ENCODE results near the gene KAT6B.

KAT6B gene

DNA sequence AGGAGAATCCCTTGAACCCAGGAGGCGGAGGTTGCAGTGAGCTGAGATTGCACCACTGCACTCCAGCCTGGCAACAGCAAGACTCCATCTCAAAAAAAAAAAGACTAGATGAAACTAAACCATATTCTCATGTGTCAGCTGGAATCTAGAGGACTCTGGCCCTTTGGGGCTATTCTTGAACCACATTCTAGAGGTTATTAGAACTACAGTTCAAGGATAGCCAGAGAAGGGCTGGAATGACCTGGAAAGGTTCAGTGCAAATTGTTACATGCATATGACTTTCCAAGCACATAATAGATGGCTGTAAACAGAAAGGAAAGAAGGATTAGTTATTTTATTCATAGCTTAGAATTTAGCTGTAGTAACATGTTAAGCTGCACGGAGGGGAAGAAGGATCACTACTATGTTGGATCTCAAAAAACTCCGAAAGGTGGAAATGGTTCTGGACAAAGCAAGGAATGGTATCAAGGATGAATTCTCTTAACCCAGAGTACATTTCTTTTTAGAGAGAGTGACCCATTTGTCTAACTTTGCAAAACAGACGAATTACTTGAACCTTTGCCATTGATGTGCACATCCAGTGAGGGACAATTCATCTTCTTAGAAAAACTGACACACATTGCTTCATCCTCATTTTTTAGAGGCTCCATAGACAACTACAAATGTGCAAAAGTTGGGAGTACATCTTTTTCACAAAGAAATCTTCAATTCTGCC is 161.1 kb downstream of the KAT6B start:
- DNase-seq (ENCODE audit: low read depth), result peak; percentile 21

DNA sequence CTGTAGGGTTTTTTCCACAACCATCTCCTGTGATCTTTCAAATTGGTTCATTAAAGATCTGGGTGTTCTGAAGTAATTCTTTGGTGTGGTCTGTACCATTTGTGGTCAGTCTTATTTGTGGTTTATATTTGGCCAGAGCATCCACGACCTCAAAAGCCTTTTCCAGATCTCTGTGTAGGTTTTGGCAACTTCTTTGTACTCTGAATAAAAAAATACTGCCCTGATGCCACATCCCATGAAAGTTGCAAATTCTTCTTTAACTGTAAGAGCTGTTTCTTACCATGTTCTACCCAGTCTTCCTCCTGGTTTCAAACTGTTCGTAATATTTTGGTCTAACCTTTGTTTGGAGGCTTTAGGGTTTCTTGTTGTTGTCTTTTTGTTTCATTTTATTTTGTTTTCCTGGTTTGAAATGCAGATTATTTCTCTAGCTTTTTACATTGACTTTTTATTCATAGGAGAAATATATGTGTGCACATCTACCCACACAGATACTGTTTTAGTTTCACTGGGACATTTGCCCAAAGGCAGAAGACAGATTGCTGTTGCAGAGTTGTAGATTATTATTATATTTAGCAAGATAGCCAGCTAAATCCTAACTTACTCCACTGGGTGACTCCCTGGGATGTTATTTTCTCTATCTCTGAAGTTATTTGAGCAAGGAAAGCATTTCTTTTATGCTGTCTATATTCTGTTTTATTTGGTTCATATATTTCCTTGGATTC is 161.8 kb downstream of the KAT6B start:
- DNase-seq (ENCODE audit: low read depth), result peak; percentile 9

DNA sequence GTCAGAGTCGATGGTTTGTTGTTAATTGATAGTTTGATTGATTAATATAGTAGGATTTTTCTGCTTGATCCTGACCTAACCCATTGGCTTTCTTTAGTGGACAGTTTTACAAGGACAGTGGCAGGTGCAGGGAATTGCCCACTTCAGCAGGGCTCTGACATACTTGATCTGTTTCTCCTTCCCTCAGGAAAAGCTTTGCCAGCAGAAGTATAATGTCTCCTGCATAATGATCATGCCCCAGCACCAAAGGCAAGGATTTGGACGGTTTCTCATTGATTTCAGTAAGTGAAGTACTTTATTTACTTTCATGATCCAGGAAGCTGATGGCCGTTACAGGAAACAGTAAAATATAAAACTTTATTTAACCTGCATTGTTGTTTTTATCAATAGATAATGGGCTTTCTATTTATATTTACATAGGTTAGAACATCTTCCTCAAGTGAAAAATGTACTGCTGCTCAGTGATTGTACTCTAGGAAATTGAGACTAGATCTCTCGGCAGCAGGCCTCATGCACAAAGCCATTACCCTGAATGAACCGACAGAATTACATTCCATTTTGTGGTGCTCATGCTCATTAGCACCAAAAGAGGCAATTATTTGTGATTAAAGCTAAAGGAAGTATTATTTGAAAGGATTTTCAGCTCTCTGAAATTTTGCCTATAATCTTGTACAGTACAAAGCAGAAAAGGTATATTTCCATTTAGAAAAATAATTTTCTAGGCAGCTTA is 162.6 kb downstream of the KAT6B start:
- no peak for DNase-seq (ENCODE audit: low read depth)

- DNase-seq (ENCODE audit: low read depth), result peak; percentile 35
These were observed 165.0 kb downstream of the KAT6B start for GRCh38 chr10:74991435-74991834.

DNA sequence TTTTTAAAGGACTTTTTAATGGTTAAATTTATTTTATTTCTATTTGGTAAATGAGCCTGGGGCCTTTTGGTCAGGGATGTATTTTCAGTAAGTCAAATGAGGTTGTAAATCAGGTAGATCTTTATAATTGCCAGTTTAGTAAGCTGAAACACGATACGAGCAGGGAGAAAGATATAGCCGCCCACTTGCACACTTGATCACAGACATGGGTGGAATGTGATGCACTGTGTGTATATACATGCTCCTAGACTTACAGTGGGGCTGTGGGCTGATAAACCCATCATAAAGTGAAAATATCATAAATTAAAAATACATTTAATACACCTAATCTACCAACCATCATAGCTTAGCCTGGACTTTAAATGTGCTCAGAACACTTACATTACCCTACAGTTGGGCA is 165.7 kb downstream of the KAT6B start:
- no peak for DNase-seq (ENCODE audit: low read depth)

DNA sequence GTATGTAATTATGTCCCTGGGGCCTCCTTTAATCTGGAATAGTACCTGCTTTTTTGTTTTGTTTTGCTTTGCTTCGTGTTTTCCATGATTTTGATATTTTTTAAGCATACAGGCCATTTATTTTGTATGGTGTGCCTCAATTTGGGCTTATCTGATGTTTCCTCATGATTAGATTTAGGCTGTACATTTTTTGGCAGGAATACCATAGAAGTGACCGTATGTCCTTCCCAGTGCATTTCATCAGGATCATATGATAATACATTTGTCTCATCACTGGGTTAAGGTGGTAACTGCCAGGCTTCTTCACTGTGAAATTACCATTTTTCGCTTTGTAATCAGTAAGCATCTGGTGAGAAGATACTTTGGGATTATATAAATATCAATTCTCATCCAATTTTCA is 167.2 kb downstream of the KAT6B start:
- DNase-seq (ENCODE audit: low read depth), result no peak

DNA sequence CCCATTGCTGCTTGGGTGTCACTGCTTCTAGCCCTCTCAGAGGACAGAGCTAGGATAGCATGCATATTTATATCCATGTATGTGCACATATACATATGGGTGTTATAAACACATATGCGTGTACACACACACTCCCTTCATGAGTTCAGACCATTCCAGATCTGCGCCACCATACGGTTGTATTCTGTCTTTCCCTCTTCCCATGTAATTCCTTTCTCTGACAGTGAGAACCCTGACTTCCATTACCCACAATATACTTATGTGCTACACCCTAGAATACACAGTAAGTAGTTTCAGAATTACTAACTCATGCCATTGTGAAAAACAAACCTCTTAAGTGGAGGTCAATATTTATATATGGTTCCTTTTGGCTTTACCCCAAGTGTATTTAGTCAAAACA is 168.5 kb downstream of the KAT6B start:
- no peak for DNase-seq (ENCODE audit: low read depth)

- no peak for DNase-seq (ENCODE audit: low read depth)
These were observed 169.4 kb downstream of the KAT6B start for GRCh38 chr10:74995806-74996205.

DNA sequence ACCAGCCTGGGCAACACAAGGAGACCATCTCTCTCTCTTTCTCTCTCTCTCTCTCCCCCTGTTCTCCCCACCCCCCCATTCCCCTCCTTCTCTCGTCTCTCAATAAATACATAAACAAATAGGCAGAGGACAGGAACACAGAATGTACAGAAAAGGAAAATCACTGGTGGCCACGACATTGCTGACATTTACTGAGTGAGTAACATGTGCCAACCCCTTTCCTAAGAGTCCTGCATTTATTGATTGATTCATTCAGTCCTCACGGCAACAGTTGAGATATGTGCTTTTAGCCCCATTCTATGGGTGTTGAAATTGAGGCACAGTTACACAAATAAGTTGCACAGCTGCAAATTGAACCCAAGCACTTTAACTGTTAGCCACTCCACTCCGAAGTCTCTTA is 170.8 kb downstream of the KAT6B start:
- DNase-seq (ENCODE audit: low read depth), result no peak

- DNase-seq (ENCODE audit: low read depth), result no peak
These were observed 174.4 kb downstream of the KAT6B start for GRCh38 chr10:75000748-75001321.

GRCh38 chr10:75001715-75002350 is 175.4 kb downstream of the KAT6B start:
- no peak for DNase-seq (ENCODE audit: low read depth)

DNA sequence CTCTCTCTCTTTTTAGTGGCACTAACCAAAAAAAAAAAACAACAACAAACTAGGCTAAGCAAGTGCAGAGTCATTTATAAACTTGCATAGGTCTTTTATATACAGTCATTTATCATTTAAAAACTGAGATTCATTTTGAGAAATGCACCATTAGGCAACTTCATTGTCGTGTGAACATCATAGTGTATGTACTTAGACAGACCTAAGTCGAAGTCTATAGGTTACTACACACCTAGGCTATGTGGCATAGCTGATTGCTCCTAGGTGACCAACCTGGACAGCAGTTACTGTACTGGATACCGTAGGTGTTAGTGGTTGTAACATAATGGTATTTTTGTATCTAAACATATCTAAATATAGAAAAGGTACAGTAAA is 175.9 kb downstream of the KAT6B start:
- no peak for DNase-seq (ENCODE audit: low read depth)

- DNase-seq (ENCODE audit: low read depth), result no peak
These were observed 176.7 kb downstream of the KAT6B start for GRCh38 chr10:75002967-75003594.

DNA sequence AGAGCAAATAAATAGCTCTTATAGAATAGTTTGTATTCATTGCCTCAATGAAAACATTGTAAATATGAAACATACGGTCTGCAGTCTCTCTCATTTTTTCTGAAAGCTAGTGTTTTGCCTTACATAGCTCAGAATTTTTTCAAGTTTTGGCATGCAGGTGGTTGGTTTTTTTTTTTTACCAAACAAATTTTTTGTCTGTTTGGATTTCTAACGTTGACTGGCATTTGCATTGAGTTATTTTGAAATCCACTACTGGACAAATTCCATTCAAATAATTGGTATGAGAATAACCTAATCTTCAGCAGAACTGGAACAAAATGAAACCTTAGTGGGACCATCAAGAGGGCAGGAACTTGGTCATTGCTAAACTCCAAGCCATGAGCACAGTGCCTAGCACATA is 177.5 kb downstream of the KAT6B start:
- DNase-seq (ENCODE audit: low read depth), result no peak

DNA sequence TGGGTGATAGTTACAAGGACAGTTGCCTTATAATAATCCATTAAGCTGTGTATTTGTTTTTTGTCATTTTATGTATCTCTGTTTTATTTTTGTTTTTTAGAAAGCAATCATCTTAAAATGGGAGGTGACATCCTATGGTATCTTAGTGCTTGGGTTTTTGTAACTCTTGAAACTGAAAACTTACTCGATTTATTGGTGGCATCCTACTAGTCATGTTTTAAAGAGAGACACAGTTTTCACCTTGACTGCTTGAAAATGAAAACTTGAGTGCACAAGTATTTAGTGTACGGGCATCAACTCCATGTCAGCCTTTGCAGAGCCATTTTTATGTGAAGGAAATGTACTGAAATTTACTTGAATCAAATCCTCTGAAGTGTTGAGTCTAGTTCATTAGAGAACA is 181.2 kb downstream of the KAT6B start:
- no peak for DNase-seq (ENCODE audit: low read depth)

GRCh38 chr10:75008952-75009351 is 182.6 kb downstream of the KAT6B start:
- DNase-seq (ENCODE audit: low read depth), result no peak

DNA sequence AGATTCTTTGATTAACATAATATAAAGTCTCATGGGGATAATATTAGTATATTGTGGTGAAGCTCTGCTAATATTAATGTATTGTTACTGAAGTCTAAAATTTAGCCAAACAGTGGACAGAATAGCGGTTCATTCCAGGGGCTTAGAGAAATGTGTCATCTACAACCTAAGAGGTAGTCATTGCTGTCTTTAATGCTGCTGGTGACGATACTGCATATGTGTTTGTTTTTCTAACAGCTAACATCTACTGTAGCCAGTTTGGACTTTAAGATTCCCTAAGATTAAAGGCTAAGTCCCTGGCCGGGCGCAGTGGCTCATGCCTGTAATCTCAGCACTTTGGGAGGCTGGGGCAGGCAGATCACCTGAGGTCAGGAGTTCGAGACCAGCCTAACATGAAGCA is 183.0 kb downstream of the KAT6B start:
- peak; percentile 59 for DNase-seq (ENCODE audit: low read depth)

DNA sequence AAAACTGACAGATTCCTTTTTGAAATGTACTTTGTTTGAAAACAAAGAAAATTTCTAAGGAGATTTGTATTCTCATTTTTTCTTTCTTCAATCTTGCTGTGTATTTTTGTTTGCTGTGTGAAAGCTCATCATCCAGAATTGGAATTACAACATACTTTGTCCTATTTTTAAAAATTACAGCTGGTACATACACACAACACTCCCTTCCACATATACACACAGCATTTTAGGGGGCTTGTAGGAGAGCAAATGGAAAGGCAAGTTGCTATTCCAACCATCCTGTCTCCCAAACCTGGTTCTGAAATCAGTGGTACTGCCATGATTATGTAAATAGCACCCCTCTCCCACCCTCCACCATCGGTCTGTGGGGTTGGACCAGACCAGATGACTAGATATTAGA is 184.0 kb downstream of the KAT6B start:
- DNase-seq (ENCODE audit: low read depth), result no peak

GRCh38 chr10:75011221-75011620 is 184.8 kb downstream of the KAT6B start:
- no peak for DNase-seq (ENCODE audit: low read depth)

- no peak for DNase-seq (ENCODE audit: low read depth)
These were observed 186.1 kb downstream of the KAT6B start for GRCh38 chr10:75012471-75012870.

DNA sequence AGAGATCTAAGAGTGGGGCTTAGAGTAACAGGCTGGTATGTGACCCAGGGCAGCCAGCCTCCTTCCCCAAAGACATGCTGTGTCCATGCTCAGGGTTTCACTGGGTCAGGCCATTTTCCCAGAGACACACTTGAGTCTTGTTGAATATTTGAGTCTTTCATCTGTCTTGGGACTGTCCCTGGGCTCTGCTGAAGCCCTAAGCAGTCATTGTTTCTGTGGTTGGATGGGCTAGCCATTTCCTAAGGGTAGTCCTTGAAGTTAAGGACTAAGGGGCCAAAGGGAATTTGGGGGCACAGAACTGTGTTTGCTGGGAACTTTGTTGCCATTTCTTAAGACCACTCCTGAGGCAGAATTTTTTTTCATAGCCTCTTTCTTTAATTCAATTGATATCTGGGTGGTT is 186.6 kb downstream of the KAT6B start:
- no peak for DNase-seq (ENCODE audit: low read depth)

GRCh38 chr10:75013522-75013921 is 187.1 kb downstream of the KAT6B start:
- DNase-seq (ENCODE audit: low read depth), result no peak
